DMS 273 treated with DMSO at 0.1 percent for 48 hours (cell line): ENCODE measurements around the gene C6orf15.
"Not testable (repeated sequence)": the region's sequence is repeated elsewhere in the genome, so short reads cannot be mapped to it uniquely, and the experiment has no call there.

Experiments
- DNase-seq: peaks from one replicate; lab custom pipeline; 2025; lab: John Stamatoyannopoulos, UW

C6orf15 gene

GRCh38 chr6:31067891-31068668 lies 44.3 kb downstream of the C6orf15 start:
- DNase-seq = not testable (repeated sequence)

DNA sequence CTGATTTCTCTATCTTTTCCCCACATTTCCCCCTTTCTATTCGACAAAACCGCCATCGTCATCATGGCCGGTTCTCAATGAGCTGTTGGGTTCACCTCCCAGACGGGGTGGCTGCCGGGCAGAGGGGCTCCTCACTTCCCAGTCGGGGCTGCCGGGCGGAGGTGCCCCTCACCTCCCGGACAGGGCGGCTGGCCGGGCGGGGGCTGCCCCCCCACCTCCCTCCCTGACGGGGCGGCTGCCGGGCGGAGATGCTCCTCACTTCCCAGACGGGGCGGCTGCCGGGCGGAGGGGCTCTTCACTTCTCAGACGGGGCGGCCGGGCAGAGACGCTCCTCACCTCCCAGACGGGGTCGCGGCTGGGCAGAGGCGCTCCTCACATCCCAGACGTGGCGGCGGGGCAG lies 45.3 kb downstream of the C6orf15 start:
- DNase-seq = not testable (repeated sequence)

- no peak for DNase-seq
These were observed 46.8 kb downstream of the C6orf15 start for GRCh38 chr6:31065556-31065955.

DNA sequence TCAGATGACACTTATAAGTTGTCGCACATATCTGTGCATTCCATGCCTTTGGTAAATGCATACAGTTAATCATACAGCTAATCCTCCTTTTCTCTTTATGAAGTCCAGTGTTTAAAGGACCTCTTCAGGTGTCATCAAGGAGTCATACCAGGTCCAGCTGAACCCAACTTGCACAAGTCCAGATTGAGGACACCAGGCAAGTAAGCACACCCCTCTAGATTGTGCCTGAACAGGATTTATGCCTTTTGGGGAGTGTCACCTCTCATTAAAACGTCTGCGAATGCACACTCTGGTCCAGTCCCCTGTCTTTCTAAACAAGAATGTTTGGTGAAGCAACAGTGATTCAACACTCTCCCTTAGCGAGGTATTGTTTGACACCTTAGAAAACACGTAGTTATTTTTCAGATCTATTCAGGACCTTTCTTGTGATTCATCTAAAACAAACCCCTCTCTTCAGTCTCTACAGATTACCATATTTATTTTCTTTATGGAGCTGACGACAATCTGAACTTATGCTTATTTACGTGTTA lies 48.4 kb downstream of the C6orf15 start:
- DNase-seq = no peak
